HEK293 (cell line): Measurements from ENCODE around the gene CMIP.

Experiments
- CTCF ChIP-seq: fragments of 450-650 bp; formaldehyde crosslinking; IDR thresholded peaks from 2 replicates; pipeline ENCODE4 v1.5.1; 2016; ENCODE audit warnings: missing biosample characterization, missing genetic modification characterization
- ZBTB1 ChIP-seq: fragments of 450-650 bp; formaldehyde crosslinking; IDR thresholded peaks from 2 replicates; pipeline ENCODE4 v1.5.1; 2016; ENCODE audit warnings: missing biosample characterization, missing genetic modification characterization
- ZNF488 ChIP-seq: fragments of 450-650 bp; formaldehyde crosslinking; IDR thresholded peaks from 2 replicates; pipeline ENCODE4 v1.5.1; 2016; ENCODE audit warnings: missing biosample characterization, missing genetic modification characterization

- no peak for TF ChIP-seq ZNF488 (tag by site-specific recombination)
- no peak for TF ChIP-seq ZBTB1
- no peak for TF ChIP-seq CTCF
Observed at GRCh38 chr16:81494434-81494806, 49.8 kb downstream of the CMIP start.
